Ammon's horn (tissue), 1 donor: ENCODE results near the gene NUDCD3.

Experiments
- DNase-seq: peaks from one replicate; pipeline ENCODE4 v3.0.0-alpha.2; 2016; ENCODE audit warnings: low spot score

Gene NUDCD3

DNA sequence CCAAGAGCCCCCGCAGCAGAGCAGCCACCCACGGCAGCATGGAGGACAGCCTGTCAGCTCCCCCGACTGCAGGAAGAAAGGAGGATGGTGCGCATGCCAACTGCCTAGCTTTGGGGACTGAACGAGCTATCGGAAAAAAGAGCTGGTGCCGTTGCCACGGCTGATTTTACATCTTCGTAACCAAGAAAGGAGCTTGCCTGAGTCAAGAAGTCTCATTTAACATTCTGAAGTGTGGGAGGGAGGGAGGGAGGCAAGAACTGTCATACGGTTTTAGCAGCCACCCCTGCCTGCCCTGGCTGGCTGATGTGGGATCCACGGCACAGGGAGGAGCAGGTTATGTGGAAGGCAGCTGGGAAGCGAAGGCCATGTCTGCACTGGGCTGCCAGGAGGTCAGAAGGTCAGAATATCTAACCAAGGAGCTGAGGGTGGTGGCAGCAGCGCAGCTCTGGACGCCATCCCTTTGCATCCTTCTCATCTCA, 90.4 kb downstream of the NUDCD3 start:
- DNase-seq: peak; percentile 72

DNA sequence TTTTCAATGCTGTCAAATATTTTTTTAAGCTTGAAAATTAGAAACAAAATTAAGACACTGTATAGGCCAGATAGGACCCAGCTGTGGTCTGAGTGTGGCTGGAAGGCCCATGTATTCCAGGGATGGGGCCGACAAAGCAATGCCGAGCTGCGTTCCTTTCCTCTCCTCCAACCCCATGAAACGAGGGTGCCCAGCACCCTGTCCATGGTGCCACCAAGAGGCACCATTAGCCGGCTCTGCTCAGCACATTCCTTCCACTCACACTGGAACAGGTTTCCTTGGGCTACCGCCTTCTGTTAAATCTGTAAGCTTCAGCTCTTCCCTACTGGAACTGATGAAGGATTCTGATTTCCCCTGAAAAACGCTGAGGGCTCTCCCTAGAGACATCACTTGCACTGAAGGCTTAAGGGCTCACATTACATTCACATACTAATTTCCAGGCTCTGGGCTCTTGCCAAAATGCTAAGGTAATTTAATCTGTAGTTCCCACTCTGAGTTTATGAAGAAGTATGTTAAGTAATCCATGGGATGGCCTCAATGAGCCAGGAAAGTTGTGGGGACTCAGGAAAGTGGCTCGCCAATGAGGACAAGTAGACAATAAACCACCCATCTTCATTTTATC, 91.4 kb downstream of the NUDCD3 start:
- no peak for DNase-seq

- DNase-seq: peak; percentile 74
These were observed 91.9 kb downstream of the NUDCD3 start for GRCh38 chr7:44398511-44398911.

- no peak for DNase-seq
These were observed 93.4 kb downstream of the NUDCD3 start for GRCh38 chr7:44396931-44397545.

DNA sequence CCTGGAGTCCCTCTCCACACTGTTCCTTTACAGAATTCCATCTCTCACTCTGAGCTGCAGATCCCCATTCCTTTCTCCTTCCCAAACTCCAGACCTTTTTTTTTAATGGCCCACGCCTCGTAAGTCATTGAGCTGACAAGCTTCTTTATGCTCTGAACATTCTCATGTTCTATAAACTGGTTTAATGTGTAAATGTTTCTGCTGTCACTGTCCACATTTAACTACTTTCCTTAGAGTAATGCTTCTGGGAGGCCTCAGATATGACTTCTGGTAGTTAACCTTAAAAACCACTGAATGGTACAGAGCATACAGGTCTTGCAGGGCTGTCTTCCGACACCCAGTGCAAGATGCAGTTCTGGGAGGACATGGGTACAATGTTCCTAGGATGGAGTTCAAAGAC, 94.0 kb downstream of the NUDCD3 start:
- DNase-seq: no peak

GRCh38 chr7:44395067-44395466, 95.4 kb downstream of the NUDCD3 start:
- no peak for DNase-seq

DNA sequence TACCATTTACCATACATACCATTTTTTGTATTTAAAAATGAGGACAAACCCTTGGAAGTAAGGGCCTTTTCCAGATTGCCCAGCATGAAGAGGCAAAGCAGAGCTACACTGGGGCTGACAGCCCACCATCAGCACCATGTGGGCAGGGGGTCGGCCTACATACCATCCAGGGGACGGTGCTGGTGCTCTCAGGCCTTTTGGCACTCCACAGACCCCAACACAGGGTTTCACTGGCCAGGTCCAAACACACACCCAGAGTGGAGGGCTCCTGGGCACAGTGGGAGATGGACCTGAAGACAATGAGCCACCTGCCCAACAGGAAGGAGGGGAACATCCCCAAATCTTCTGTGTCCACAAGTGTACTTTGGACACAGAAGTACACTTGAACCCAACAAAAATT, 95.8 kb downstream of the NUDCD3 start:
- DNase-seq: no peak

DNA sequence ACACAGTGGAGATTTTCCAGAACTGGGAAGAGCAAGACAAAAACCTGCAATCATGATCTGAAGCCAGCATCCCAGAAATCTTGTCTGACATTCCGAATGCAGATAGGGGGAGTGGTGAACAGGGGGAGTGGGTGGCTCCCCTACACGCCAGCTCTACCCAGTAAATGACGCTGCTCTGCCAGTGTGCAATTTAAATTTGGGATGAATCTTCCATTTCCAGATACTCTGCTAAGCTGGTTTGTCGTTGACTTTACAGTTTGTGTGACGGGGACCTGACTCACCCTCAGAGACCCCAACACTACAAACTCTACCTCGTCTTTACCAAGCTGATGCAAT, 96.4 kb downstream of the NUDCD3 start:
- no peak for DNase-seq

DNA sequence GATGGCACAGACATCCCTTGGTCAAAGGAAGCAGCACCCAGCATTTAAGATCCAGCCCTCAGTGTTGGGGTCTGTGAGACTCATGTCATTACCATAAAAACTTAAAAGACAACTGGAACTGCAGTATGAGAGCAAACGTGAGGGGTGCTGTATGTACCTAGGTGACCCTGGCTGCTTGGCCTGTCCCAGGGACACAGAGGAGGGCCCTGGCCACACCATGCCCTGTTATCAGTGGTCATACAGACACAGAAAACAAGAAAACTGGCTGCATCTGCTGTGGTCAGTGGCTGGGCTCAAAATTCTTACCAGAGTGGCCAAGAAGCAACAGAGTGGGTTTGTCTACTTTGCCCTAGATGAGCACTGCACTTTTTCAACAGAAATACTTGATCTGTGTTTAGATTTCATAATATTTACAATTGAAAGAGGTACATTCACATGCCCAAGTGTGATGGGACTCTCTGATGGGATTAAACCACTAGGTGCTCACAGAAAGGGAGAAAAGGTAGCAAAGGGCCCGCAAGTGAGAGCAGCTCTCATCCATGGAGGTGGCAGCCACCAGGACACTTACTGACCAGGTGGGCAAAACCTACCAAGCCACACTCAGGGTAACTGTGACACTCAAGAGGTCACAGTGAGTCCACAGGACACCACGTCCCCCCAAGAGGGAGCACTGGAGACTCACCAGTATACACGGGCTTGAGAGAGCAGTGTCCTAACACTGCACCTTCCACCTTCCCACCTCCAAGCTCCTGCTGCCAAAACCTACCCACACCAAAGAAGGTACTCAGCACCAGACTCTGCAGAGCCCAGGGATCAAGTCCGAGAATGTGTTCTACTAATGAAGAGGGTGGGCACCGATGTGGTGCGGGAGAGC, 97.0 kb downstream of the NUDCD3 start:
- no peak for DNase-seq

DNA sequence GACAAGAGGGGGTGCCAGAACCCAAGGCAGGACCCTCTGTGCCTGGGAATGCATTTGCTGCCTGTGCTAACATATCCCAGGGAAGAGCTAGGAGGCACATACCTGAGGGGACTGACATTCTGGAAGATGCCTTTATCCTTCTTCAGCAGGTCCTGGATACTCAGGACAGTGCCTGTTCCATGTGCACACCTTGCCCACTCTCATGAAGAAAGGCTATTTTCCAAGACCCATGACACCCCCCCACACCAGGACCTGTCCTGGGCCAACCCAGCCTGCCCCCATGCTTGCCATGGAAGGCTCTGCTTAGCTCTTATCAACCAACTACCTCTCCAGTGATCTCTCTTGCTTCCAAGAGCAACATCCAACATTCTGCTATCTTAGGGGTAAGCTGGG, 97.8 kb downstream of the NUDCD3 start:
- no peak for DNase-seq

DNA sequence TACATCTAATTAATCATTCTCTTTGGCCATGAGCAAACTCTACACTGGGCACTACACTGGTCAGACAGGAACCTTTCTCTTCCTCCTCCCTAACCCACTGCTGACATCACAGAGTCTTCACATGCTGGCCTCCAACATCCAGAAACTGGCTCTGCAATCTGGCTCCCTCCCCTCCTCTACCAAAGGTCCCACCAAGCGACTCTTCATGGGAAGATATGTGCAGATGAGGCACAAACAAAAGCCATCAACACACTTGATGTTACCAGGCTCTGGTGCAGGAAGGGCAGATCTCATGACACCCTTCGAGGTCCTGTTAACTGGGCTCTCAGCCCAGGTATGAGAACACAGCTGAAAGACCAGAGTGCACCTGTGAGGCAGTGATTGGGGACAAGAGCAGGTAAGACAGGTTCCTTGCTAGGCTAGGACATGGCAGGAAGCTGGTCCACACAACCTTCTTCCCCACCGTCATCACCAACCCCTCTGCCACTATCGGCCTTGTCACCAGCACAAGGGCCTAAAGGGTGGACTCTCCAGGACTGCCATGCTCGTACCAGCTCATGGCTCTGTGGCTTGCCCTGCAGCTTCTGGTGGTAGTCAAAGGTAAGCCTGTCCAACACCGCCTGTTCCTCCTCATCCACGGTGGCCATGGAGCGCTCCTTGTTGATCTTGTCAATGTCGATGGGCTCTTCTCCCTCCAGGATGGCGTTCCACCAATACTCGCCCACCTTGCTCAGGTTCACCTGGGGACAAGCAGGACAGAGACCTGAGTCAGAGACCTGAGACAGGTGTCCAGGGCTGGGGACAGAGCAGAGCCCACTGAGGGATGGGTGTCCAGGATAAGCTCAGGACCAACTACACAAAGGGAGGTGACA, 98.5 kb downstream of the NUDCD3 start:
- DNase-seq: no peak

DNA sequence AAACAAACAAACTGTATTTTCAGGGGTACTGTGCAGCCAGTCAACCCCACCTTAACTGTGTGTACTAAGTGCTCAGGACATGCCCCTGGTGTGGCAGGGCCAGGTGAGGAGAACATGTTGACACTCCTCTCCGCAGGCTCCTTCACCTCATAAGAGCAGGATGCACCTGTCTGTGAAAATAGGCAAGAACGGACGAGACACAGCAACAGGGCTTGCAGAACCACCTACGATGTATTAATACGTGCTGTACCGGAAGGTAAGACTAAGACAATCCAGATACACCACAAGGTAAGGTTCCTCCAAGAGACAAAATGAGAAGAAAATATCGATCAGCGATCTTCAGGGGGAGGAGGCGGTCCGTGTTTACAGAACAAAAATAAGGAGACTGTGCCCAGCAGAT, 99.3 kb downstream of the NUDCD3 start:
- no peak for DNase-seq

GRCh38 chr7:44390701-44391100, 99.8 kb downstream of the NUDCD3 start:
- no peak for DNase-seq

- DNase-seq: peak; percentile 73
These were observed 102.1 kb downstream of the NUDCD3 start for GRCh38 chr7:44388089-44388970.

DNA sequence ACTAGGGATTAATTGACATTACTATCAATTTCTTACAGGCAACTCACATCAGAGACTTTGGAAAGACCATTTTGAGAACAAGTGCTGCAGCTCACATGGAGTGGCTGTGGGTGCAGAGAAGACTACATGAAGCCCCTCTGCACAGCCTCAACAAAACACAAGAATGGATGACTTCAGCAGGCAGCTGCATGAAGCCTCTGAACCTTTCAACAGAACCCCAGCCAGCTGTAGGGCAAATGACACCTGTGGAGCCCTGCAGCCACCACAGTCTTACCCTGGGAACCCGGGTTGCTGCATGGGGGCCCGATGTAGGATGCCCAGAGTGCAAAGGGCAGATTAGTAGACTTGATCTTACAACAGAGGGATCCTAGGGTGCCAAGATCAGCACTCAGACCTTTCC, 103.1 kb downstream of the NUDCD3 start:
- no peak for DNase-seq

DNA sequence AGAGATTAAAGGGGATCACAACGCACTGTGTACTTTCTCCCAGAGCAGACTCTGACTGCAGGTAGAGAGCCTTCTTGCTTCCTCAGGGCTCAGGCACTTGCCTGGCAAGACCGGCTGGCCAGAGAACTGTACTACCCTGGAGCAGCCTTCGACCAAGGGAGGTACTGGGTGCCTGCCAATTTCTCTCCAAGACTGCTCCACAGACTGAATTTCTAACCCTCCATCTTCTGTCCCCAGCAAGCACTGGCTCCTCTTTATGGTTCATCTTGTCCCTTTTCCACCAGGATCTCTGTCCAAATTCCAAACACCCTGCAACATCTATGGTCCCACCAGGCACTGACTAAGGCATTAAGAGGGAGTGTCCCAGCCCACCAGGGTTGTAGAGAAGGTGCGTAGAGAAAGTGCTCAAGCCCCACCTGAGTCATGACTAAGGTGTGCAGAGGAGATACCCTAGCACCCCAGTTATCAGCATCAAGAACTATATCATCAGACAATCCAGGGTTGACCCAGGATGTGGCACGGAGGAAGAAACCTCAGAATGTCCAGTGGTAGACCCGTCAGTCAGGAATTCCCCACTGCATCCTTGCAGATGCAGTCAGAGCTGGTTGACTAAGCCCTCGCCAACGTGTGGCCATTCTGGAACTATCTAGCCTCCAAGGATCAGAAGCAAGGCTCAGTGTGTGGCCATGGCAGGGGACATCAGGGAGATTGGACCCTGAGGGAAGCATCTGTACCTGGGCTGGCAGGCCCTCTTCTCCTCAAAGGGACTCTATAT, 104.1 kb downstream of the NUDCD3 start:
- peak; percentile 59 for DNase-seq

DNA sequence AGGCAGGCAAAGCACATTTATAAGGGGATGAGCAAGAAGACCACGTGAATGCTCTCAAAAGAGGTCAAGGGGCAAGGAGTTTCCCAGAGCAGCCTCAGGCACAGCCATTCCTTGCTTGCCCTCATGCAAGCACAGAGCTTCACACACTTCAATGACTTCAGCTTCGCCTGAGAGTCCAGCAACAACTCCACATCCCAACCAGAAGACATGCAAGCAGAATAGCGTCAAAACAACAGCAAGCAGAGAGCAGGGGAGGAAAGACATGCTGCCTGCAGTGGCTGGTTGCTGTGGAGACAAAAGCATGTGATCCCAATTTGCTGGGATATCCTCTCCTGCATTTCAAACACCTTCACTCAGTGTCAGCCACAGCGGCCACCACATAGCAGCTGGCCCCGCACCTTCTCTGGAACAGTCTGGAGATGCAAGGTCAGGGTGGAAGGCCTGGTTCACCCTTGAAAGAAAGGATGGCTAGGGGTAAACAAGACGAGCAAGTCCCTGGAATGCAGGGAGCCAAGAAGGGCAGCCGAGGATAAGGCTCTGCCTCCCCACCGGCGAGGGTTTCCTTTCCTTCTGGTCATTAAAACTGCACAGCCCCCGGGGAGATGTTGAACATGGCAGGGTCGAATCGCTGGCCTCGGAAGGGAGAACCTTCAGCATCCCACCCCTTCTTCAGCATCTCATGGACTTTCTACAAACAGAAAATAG, 104.9 kb downstream of the NUDCD3 start:
- DNase-seq: peak; percentile 80

- no peak for DNase-seq
These were observed 105.6 kb downstream of the NUDCD3 start for GRCh38 chr7:44384586-44385433.

DNA sequence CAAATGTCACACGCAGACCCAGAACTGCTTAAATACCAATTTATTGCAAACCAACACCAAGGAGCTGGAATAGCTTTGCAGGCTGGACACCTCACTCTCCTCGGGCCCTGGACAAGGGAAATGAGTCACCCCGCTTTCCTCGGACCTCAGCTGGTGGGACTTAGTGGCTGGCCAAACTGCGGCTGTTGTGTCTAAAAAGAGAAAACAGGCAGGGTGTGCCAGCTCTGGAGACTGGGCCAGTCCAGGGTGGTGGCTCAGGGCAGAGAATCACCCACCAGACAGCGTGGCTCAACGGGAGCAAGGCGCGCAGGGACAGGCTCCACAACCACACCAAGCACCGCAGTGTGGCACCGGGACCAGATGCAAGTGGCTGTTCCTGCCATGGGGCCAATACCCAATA, 106.9 kb downstream of the NUDCD3 start:
- no peak for DNase-seq
